ENCODE data around the gene BACH2.

DNA sequence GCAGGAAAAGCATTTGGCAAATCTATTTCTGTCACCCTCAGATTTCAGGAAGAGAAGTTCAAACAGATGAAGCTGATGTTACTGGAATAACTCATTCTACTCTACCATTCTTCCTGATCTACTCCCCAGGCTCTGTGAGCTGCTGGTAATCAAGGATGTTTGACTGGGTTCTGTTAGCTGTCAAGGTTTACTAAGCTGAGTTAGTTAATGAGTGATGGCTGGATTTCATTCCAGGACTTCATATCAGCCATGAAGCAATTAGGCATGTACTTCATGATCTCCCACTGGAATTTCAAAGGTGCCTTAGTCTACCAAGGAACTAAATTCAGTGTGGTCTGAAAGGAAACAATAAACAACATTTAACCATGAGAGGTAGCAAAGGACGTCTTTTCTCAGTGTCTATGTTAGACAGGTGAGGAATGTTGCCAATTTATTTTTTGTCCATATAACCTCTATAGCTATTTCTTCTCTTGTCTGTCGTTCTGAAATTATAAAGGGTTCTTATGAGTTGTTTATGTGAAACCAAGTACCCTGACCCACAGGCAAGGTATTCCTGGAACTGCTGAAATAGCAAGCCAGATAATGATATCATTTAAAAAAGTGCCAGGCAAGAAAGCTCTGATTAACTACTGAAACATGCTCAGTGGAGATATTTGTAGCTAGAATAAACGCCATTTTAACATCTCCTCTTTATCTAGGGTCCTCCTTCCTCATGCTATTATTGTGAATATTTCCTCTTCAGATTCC, 112.9 kb downstream of the BACH2 start:
- TF ChIP-seq POLR2AphosphoS5 (IDR thresholded peaks at IDR 0.05) = no peak
- TF ChIP-seq, protein P1, sequence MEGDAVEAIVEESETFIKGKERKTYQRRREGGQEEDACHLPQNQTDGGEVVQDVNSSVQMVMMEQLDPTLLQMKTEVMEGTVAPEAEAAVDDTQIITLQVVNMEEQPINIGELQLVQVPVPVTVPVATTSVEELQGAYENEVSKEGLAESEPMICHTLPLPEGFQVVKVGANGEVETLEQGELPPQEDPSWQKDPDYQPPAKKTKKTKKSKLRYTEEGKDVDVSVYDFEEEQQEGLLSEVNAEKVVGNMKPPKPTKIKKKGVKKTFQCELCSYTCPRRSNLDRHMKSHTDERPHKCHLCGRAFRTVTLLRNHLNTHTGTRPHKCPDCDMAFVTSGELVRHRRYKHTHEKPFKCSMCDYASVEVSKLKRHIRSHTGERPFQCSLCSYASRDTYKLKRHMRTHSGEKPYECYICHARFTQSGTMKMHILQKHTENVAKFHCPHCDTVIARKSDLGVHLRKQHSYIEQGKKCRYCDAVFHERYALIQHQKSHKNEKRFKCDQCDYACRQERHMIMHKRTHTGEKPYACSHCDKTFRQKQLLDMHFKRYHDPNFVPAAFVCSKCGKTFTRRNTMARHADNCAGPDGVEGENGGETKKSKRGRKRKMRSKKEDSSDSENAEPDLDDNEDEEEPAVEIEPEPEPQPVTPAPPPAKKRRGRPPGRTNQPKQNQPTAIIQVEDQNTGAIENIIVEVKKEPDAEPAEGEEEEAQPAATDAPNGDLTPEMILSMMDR (IDR thresholded peaks at IDR 0.05) = no peak
